ENCODE results near the gene ZNF565. TPM values are rescaled to one million over a fixed set of nuclear protein-coding genes. Genes with fewer than 3 reads are reported as not detected.
"Not testable (repeated sequence)": the region's sequence is repeated elsewhere in the genome, so short reads cannot be mapped to it uniquely, and the experiment has no call there.

Gene ZNF565
- total RNA-seq, 1 donor from 2014 or later: 4.4 TPM

DNA sequence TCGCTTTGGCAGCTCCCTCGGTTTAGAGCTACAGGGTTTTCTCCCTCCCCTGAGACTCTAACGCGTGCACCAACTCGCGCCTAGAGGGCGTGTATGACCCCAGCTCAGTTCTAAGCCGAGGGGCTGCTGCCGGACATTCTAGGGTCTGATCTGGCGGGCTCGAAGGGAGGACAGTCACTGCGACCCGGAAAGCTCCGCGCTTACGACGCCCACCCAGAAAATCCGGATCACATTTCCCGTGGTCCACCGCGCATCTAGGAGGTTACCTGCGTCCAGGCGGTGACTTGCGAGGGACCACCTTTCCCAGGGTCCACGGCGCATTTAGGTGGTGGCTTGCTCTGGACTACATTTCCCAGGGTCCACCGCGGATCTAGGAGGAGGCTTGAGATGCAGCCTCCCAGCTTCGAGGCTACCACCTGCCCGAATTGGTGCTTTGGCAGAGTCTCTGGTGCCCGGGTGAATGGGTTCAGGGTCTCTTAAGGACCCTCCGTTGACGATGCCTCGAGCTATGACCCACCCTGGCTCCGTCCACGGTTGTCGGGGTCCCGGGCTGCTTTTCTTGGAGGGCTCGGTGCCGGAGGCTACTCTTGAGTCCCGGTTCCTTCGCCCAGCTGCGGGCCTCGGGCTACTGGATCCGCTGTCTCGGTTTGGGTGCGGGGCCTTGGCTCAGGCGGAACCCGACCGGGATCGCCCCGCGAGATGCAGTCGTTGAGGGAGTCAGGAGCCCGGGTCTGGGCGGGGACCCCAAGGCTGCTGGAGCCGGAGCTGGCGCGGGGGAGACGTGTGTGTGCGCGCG is 30.9 kb upstream of the ZNF565 start:
- Histone ChIP-seq H3K27me3 (ENCODE audit: low read depth) (peaks cover 11% of the 10 kb centered on the region), H3K27ac (replicated peaks) (no peak overlapping the region), H3K9me3 (replicated peaks) (no peaks in the 10 kb centered on the region), H3K36me3 (no peaks in the 10 kb centered on the region), H3K4me3 (peak overlapping the region; percentile 64), H3K4me1 (peaks cover 16% of the 10 kb centered on the region)
- intact Hi-C loops (cut with micrococcal nuclease): no loop called here
- no peak for DNase-seq
- TF ChIP-seq, protein P1, sequence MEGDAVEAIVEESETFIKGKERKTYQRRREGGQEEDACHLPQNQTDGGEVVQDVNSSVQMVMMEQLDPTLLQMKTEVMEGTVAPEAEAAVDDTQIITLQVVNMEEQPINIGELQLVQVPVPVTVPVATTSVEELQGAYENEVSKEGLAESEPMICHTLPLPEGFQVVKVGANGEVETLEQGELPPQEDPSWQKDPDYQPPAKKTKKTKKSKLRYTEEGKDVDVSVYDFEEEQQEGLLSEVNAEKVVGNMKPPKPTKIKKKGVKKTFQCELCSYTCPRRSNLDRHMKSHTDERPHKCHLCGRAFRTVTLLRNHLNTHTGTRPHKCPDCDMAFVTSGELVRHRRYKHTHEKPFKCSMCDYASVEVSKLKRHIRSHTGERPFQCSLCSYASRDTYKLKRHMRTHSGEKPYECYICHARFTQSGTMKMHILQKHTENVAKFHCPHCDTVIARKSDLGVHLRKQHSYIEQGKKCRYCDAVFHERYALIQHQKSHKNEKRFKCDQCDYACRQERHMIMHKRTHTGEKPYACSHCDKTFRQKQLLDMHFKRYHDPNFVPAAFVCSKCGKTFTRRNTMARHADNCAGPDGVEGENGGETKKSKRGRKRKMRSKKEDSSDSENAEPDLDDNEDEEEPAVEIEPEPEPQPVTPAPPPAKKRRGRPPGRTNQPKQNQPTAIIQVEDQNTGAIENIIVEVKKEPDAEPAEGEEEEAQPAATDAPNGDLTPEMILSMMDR (IDR thresholded peaks at IDR 0.05; ENCODE audit: borderline replicate concordance): no peak

DNA sequence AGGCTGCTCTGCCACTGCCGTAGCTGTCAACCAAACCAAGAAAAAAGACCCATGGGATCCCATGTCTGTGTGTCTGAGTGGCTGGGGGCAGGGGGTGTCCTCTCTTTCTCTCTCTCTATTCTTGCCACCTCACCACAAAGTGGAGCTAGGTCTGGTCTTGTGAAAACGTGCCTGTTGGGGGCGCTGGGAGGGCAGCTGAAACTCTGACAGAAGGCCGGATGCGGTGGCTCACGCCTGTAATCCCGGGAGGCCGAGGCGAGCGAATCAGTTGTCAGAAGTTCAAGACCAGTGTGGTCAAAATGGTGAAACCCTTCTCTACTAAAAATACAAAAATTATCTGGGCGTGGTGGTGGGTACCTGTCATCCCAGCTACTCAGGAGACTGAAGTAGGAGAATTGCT is 29.6 kb upstream of the ZNF565 start:
- H3K27me3 ChIP-seq (ENCODE audit: low read depth): peaks cover 11% of the 10 kb centered on the region
- H3K9me3 ChIP-seq (replicated peaks): no peaks in the 10 kb centered on the region
- H3K27ac ChIP-seq (replicated peaks): no peak overlapping the region
- H3K4me3 ChIP-seq: no peak overlapping the region
- H3K36me3 ChIP-seq: peaks cover 5% of the 10 kb centered on the region
- TF ChIP-seq, protein P1 (IDR thresholded peaks at IDR 0.05; ENCODE audit: borderline replicate concordance): no peak
- intact Hi-C loops (cut with micrococcal nuclease): no loop called here
- no peak for DNase-seq
- H3K4me1 ChIP-seq: peaks cover 16% of the 10 kb centered on the region

DNA sequence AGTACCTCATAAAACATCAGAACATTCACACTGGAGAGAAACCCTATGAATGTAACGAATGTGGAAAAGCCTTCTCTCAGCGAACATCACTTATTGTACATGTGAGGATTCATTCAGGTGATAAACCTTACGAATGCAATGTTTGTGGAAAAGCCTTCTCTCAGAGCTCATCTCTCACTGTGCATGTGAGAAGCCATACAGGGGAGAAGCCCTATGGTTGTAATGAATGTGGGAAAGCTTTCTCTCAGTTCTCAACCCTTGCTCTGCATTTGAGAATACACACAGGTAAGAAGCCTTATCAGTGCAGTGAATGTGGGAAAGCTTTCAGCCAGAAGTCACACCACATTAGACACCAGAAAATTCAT is 22.5 kb upstream of the ZNF565 start:
- intact Hi-C loops (cut with micrococcal nuclease): no loop called here
- Histone ChIP-seq H3K4me3 (no peak overlapping the region), H3K9me3 (replicated peaks) (peaks cover 17% of the 10 kb centered on the region), H3K27ac (replicated peaks) (no peak overlapping the region), H3K27me3 (ENCODE audit: low read depth) (no peaks in the 10 kb centered on the region), H3K36me3 (peaks cover 75% of the 10 kb centered on the region), H3K4me1 (no peaks in the 10 kb centered on the region)
- TF ChIP-seq, protein P1 (IDR thresholded peaks at IDR 0.05; ENCODE audit: borderline replicate concordance): no peak
- no peak for DNase-seq

DNA sequence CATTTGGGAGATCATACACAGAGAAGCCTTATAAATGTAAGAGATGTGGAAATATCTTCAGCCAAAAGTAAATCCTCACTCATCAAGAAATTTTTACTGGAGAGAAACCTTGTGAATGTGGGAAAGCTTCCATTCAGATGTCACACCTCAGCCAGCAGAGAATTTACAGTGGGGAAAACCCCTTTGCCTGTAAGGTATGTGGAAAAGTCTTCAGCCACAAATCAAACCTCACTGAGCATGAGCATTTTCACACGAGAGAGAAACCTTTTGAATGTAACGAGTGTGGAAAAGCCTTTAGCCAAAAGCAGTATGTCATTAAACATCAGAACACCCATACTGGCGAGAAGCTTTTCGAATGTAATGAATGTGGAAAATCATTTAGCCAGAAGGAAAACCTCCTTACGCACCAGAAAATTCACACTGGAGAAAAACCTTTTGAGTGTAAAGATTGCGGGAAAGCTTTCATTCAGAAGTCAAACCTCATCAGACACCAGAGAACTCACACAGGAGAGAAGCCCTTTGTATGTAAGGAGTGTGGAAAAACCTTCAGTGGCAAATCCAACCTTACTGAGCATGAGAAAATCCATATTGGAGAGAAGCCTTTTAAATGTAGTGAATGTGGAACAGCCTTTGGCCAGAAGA is 22.0 kb upstream of the ZNF565 start:
- Histone ChIP-seq H3K36me3 (peaks cover 80% of the 10 kb centered on the region), H3K27me3 (ENCODE audit: low read depth) (no peaks in the 10 kb centered on the region), H3K9me3 (replicated peaks) (peaks cover 17% of the 10 kb centered on the region), H3K4me3 (no peak overlapping the region), H3K4me1 (no peaks in the 10 kb centered on the region), H3K27ac (replicated peaks) (no peak overlapping the region)
- DNase-seq: no peak
- intact Hi-C loops (cut with micrococcal nuclease): no loop called here
- TF ChIP-seq, protein P1 (IDR thresholded peaks at IDR 0.05; ENCODE audit: borderline replicate concordance): no peak

- H3K4me3 ChIP-seq; intact Hi-C loops (cut with micrococcal nuclease); DNase-seq; H3K27ac ChIP-seq (replicated peaks); H3K27me3 ChIP-seq (ENCODE audit: low read depth); H3K4me1 ChIP-seq: not testable (repeated sequence)
- Histone ChIP-seq H3K36me3 (peaks cover 98% of the 10 kb centered on the region), H3K9me3 (replicated peaks) (peaks cover 17% of the 10 kb centered on the region)
Measured at GRCh38 chr19:36233626-36234025, 19.2 kb upstream of the ZNF565 start.
